Renal cortex interstitium (tissue), 11 donors: ENCODE measurements around the gene FZD4. TPM values are rescaled to one million over a fixed set of nuclear protein-coding genes. Genes with fewer than 3 reads are reported as not detected.
"Not testable (repeated sequence)": the region's sequence is repeated elsewhere in the genome, so short reads cannot be mapped to it uniquely, and the experiment has no call there.

Source experiments
- DNase-seq, 11 donors: peaks; one replicate each; pipeline ENCODE4 v3.0.0-alpha.2; 2013; ENCODE audit warnings: low read depth in 9 of 11, low spot score in 4 of 11; ENCODE audit errors: extremely low read depth in 1 of 11
- polyA plus RNA-seq, 3 donors: library from polyadenylated mRNA; unstranded; fragments of 120-200 nt; gene quantifications; one replicate each; pipeline ENCODE4 v1.2.1, GENCODE V29; 2013; ENCODE audit not compliant: insufficient read length in 3 of 3

Gene FZD4
- polyA plus RNA-seq, 3 donors, result 74.2 to 98.8 (median 78.9) TPM

DNA sequence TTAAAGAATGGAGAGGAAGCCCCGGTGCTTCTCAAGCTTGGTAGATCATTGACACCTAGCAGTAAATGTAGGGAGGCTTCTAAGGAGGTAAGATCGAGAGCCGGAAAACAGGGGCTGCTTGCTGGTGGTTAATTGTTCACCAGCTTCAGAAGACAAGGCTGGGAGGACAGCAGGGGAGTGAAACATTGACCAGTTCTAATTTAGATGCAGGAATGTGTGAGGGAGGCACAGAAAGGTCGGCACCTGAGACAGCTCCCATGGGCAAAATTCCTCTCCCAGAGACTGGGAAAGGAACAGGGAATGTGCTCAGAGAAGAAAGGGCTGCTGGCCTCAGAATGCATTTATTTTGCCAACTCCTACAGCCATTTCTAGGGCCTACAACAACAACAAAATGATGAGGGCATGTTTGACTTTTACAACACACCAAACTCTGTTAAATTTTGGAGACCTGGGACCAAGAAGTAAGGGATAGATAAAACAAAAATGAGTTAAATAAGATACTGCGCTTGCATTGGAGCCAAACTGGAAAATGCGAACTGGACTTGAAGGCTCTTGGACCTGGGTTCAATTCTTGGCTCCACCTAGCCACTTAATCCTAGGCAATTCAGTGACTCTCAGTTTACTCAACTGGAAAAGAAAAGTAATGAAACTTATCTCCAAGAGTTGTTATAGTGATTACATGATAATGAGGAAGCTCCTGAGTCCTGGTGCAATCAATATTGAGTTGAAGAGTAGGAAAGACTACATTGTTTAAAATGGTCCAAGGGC, 31.0 kb downstream of the FZD4 start:
- DNase-seq, result peak in 4 of 11 donors; percentile 57 to 78 (median 74)

DNA sequence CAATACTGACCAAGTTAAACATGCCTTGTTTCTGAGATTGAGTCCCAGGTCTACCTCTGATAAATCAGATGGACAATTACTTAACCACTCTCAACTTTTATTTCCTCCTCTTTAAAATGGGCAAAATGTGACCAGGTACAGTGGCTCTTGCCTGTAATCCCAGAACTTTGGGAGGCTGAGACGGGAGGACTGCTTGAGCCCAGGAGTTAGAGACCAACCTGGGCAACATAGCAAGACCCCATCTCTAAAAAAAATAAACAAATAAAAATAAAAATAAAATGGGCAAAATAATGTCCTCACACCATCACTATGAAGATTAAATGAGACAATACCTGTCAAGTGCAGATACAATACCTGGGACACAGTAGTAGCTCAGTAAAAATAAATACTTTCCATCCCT, 33.0 kb downstream of the FZD4 start:
- DNase-seq, result no peak

DNA sequence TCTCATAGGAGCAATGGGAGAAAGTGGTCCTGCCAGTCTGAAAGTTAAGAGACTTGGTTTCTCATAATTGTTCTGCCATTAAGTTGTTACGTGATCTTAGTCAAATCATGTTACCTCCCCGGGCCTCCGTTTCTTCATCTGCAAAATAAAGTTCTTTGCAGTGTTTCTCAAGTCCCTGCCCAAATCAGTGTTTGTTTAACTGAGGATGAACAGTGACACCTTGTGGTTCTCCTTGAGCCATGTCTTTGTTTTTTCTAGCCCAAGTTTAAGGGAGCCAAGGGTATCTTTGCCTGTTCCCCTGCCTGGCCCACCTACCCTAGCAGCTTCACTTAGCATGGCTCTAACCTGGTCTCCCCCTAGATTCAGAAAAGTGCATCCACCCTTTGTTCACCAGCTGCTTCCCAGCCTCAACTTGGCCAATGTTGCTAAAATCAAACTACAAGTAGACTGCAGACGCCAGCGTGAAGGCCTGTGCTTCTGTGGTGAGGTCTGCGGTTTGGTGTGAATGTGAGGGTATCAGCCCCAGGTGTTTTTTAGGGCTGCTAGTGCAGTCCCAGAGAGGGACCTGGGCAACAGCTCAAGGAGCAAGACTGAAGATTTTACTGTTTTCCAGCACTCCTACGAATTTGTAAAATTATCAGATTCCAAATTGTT, 35.5 kb downstream of the FZD4 start:
- DNase-seq, result no peak

DNA sequence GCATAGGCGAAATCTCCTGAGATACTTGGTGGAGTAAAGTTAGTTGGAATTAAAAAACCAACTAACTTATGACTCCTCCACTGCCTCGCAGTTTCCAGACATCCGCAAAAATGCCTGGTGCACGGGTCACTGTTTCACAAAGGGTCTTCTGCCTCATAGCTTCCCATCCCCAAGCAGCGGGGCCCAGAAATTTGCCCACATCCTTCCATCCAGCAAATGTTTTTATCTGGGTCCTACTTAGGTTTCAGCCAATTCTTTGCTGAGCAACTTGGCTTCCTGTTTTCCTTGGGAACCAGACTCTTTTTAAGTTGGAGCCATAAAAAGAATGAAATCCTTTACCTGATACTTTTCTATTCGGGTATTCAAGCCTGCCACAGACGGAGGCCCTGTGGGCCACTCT, 36.2 kb downstream of the FZD4 start:
- DNase-seq, result no peak

DNA sequence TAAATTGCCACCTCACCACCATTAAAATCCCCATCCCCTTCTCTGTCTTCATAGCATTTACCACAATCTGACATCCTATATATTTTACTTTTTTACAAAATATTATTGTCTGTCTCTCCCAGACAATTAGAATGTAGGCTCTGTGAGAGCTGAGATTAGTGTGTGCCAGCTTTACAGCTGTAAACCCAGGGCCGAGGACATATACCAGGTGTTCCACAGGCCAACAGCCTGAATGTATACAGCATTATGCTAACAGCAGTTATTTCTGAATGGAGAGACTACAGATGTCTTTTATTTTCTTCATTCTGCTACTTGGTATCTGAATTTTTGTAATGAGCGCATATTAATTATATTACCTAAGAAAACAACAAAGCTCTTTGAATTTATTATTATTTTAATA, 36.7 kb downstream of the FZD4 start:
- no peak for DNase-seq

DNA sequence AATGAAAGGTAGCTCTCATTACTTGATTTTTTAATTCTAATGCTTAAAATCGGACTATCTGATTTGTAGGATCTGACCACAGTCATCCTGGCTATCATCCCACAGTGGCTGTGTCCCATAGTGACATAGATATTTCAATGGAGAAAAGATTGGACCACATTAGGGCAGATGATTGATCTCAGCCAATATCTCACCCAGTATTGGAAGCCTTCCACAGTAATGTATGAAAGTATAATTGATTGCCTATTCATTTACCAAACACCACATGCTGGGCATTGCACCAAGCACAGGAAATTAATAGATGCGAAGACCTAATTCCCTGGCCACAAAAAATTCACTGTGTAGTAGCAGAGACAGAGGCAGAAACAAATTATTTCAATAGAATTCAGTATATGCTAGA, 37.6 kb downstream of the FZD4 start:
- no peak for DNase-seq

DNA sequence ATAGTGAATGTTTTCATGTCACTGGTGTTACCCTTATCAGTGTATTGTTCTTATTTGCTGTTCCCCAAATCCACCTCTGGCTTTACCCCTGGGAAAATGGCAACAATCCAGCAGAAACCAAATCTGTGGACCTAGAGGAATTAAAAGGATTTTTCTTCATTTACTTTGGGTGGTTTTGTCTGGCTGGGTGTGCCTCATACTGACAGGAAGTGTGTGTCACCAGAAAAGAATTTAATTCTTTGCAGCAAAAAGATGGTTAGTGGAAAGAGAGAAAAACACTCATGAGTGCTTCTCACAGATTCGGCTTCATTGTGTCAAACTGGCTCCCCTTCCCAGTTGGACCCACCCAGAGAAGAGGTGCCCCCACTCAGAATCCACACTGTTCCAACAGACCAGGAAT, 38.9 kb downstream of the FZD4 start:
- DNase-seq, result no peak

DNA sequence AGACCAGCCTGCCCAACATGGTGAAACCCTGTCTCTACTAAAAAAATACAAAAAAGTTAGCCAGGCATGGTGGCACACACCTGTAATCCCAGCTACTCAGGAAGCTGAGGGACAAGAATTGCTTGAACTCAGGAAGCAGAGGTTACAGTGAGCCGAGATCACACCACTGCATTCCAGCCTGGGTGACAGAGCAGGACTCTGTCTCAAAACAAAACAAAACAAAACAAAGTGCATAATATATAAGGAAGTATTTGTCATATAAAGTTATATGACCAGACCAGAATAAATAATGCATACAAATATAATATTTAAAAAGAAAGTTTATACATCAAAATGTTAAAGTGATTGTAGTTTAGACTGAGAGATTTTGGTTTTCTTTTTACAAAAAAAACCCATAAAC, 39.3 kb downstream of the FZD4 start:
- not testable (repeated sequence) for DNase-seq

DNA sequence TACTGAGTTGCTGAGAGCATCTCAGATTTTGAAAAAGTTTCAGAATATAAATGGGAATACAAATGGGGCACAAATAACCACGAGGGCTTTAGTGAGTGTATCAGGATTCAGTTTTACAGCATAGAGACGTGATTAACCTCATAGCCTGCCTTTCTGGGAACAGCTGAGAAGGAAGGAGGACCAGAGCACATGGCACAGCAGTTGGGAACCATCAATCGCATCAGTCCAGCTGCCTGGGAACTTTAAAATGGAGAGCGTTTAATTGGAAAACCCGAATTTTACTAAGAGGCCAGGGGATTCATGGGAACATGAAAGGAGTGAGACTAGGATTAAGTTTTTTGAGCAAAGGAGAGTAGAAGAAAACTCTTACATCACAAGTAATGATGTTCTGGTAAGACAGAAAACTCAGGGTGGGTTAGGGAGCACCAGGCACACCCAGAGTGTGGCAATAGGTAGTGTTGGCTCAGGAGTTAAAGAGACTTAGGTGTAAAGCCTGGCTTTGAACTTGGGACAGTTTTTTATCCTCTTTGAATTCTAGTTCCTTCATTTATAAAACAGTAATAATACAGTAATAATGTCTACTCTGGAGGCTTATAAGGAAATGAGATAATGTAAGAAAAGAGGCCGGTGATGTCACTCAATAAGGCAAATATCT, 40.2 kb downstream of the FZD4 start:
- no peak for DNase-seq

DNA sequence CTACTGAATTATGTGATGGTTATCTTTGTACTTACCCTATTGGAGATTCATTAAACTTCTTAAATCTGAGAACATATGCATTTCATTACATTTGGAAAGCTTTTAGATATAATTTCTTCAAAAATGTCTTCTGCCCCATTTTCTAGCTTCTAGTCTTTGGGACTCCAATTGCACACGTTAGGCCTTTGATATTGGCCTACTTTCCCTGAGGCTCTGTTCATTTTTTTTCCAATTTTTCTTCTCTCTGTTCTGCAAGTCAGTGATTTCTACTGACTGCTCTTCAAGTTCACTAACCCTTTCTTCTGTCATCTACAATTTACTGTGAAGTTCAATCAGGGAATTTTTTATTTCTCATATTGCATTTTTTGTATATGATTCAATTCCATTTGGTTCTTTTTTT, 43.0 kb downstream of the FZD4 start:
- DNase-seq, result no peak

DNA sequence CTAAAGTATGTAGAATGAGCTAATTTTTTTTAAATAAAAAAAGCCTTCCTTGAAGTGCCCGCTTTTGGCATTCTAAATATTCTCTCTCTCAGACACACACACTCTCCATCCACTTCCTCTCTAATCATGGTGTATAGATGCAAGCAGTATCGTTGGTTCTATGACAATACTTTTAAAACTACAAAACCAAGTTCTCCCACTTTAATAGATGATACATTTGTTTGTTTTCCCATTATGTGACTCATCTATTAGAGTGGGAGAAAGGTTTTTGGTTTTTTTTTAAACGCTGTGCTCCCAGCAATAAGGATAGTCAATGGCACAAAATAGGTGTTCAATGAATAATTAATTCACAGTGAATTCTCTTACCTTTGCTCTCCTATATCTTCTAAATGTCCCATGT, 44.6 kb downstream of the FZD4 start:
- DNase-seq, result no peak

DNA sequence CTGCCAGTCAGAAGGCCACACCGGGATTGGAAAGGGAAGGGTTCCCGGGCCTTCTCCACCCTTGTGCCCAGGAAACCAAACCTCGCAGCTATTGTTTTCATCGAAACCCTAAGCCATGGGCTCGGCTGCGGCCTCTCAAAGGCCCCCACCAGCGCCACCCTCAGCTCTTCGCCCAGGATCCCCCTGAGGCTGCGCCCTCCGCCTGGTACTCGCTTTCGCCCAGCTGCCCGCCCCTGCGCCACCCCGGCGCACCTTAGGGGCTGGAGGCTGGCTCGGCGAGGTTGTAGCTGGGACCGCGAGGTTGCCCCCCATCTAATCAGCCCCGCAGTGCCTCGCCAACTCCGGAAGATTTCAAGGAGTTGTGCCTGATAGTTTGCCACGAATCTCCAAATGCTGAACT, 49.0 kb downstream of the FZD4 start:
- DNase-seq, result no peak

DNA sequence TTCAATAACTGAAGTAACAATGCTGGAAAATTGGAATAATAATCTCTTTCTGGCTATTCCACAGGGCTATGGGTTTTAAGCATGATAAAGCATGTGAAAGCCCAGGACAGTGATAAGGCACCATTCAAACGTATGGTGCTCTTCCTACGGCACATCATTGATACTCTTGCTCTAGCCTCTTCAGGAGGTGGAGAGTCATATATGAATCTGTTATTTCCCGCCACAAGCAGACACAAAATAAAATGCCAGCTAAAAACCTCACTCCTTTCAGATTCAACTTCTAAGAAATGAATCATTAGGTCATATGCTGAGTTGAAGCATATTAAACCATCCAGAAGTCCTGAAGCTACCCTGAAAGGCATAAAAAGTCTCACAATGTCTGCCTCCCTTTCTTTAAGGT, 49.9 kb downstream of the FZD4 start:
- DNase-seq, result no peak

DNA sequence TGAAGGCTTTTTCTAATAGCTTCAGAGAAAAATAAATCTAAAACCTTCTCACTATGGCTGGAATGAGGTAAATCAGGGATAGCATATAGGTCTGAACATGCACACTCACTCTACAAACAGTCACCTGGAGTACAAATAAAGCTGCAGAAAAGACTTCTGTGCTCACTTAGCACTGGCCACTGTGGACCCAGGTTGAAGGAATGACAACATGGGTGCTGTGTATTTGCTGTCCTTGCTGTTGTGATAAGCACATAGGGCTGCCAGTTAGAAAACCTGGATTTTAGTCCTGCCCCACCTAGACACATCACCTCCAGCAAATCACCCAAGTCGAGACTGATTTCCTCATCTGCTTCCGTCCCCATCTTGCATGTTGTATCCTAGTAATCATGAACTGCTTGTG, 51.2 kb downstream of the FZD4 start:
- DNase-seq, result no peak

DNA sequence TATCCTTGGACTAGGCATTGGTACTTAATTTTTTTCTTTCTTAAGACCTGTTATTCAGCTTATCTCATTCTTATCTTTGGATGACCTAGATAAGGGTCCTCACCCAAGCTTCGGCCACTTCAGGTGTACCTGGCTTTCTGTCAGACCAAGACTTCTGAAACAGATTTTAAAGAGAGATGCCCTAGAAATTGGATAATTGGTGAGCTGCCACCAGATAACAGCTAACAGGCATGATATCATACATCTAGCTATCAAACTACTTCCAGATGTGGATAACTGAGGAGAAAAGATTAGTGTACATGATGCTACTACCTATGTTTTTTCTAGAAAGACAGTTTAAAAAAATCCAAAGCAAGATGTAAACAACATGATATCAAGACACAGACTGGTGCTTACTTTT, 52.9 kb downstream of the FZD4 start:
- DNase-seq, result no peak

DNA sequence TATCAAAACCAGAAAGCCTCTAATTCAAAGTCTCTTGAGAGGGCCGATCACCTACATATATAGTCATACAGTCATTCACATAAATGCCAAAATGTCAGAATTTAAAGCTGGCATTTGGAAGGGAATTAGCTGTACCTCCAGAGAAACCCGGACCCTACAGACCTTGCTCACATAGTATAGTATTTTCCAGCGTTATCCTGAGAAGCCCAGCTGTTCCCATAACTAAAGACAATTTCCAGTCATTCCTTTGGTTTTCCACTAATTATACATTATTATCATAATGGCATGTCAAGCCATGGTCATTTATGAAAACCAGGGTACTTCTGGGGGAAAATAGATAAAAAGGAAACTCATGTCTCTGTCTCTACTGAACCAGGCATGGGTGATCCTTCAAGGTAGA, 53.6 kb downstream of the FZD4 start:
- DNase-seq, result no peak

DNA sequence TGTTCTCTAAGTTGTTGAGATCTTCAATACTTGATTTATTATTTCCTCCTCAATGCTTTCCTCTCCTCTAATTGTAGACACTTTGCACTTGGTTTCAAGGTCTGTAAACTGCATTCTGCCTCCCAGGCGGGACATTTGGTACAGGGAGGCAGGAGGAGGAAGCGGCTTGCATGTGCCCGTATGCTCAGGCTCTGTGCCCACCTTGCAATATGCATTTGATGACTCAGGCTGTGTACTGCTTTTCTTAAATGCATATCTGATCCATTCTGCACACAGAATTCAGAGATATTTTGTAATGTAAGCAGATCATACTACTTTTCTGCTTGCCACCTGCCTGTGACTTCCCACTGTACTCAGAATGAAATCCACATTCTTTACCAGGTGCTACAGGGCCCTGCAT, 55.0 kb downstream of the FZD4 start:
- no peak for DNase-seq

DNA sequence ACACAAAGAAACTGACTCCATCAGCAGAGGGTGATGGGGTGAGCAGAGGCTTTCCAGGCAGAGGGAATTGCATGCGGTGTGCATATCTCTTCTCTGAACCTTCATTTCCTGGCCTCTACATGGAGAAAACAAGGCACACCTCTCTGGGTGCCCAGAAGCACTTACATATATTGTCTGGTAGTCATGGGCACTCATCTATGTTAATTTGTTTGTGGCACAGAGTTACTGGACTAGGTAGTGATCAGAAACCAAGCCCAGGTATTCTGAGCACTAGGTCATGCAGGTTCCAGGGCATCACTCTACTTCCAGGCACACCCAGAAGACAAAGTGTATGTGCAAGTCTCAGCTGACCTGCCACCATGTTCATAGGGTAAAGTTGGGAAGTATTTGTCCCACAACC, 56.5 kb downstream of the FZD4 start:
- DNase-seq, result no peak

DNA sequence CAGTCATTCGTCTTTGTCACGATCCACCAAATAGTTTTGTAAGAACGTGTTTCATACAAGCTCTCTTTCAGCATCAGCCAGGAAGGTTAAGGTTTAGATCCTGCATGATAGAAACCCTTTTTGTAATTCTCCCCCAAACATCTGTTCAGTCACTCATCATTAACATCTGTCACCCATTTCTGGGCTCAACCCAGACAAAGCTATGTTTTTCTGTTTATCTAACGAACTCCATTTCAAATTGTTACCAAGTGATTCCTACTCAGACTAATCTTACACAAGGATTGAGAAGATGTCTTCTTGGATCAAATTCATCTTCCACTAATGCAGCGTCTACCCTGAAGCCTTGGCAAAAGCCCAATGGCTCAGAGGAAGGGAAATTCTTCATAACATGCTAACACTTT, 58.8 kb downstream of the FZD4 start:
- no peak for DNase-seq
